Hematopoietic multipotent progenitor cell treated with erythropoietin and hydrocortisone succinate and interleukin-3 and kit ligand, for 8 days (in vitro differentiated cells): ENCODE data around the gene PNMA8B.
"Not testable (repeated sequence)": the region's sequence is repeated elsewhere in the genome, so short reads cannot be mapped to it uniquely, and the experiment has no call there.

Experiments used
- DNase-seq: peaks from one replicate; pipeline ENCODE4 v3.0.0-alpha.2; 2015

Gene PNMA8B

DNA sequence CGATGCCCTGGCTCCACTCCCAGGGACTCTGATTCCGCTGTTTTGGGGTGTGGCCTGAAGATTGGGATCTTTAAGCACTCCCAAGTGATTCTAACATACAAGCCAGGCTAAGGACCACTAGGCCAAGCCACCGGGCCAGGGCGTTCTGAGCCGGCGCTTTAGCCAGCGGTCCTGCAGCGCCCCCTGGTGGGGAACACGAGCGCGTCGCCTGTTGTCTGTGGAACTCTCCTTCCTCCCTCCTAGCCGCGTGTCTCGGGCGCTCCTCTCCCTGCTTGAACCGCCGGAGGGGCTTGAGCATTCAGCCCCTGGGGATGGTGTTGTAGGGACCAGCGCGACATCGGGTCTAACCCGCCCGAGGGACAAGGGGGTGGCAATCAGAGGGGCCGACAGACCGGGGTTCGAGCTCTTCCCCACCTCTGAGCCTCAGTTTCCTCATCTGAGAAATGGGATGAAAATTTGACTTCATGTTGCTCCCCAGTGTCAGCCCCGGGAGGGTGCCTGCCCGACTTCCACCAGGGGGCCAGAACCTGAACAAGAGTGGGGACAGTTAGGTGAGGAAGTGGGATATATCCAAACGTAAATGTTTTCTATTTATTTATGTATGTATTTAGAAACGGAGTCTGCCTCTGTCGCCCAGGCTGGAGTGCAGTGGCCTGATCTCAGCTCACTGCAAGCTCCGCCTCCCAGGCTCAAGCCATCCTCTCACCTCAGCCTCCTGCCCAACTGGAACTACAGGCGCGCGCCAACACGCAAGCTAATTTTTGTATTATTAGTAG lies 18.0 kb upstream of the PNMA8B start:
- peak; percentile 66 for DNase-seq

DNA sequence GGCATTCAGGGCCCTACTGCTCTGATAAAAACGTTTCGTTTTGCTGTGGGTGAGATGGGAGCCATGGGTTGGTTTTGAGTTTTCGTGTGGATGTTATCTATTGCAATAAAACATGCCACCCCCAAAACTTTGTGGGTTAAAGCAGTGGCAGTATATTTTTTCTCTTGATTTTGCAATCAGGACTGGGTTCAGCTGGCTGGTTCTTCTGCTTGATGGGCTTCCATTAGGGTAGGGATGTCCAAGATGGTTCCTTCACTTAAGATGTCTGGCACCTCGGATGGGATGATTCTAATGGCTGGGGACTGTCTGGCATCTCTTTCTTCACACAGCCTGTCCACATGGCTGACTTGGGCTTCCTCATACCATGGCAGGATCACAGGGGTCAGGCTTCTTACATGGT lies 15.6 kb upstream of the PNMA8B start:
- DNase-seq = no peak

DNA sequence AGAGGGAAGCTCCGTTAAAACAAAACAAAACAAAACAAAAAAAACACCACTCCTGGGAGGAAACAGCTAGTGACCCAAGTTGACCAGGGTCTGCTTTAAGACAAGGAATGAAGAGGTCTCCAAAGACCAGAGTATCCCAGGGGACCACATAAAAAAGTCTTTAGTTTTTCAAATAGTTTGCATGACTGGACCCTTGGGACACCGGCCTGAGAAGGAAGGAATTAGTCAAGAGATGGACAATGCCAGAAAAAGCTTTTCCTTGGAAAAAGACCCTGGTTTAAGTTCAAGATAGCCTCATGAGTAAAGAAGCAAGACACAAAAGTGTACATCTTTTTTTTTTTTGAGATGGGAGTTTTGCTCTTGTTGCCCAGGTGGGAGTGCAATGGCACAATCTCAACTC lies 12.5 kb upstream of the PNMA8B start:
- DNase-seq = no peak

DNA sequence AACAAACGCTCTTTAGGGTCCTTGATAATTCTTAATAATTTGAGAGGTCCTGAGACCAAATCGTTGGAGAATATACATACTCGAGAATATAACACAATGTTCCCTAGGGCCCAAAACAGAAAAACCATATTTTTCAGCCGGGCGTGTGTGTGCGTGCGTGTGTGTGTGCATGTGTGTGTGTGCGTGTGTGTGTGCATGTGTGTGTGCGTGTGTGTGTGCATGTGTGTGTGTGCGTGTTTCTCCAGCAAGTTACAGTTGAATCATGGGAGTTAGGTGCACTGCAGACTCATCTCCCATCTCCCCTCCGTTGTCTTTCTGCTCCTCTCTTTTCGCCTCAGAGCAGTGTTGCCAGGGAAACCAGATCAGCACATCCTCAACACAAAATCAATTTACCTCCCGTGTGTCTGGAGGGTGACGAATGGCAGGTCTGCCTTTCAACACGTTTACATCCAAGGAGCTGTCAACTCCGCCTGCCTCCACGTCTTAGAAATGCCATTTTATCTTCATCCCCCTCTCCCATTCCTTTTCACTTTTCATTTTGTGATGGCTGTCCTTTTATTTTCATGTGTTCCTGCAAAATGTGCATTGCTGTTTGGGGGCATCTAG lies 8.3 kb upstream of the PNMA8B start:
- DNase-seq = no peak

DNA sequence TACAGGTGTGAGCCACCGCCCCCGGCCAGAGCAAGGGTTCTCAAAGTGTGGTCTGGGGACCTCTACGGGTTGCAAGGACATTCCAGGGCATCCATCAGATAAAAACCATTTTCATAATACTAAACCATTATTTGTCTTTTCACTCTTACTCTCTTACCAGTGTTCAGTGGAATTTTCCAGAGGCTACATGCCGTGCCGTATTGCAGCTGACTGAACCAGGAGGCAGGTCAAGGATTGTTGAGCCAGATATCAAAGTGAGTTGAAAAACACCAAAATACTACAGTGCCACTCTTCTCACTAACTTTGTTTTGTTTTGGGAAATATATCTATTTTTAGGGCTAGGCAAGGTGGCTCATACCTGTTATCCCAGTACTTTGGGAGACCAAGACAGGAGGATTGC lies 7.2 kb upstream of the PNMA8B start:
- DNase-seq = no peak

DNA sequence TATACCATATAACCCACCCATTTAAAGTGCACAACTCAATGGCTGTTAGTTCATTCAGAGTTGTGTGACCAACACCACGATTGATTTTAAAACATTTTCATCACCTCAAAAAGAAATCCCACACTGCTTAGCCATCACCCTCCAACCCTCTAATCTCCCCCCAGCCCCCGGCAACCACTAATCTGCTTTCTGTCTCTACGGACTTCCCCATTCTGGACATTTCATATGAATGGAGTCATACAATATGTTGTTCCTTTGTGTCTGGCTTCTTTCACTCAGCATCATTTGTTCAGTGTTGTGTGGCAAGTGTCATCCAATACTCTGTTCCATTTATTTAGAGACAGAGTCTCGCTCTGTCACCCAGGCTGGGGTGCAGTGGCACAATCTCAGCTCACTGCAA lies 4.0 kb upstream of the PNMA8B start:
- DNase-seq = no peak

DNA sequence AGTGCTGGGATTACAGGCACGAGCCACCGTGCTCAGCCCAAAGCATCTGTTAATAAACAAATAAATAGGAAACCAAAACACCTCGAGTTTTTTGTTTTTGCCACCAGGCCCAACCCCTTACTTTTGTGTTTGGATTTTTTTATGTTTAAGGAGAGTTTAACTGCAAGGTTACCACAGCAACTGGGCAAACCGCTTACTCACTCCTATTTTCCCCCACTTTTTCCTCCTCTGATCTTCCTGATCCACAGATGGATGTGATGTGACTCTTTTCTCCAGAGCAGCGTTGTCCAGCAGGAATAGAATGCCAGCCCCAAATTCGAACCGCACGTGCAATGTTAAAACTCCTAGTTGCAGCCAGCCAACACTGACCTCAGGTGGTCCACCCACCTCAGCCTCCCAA lies 2.1 kb upstream of the PNMA8B start:
- DNase-seq = no peak

DNA sequence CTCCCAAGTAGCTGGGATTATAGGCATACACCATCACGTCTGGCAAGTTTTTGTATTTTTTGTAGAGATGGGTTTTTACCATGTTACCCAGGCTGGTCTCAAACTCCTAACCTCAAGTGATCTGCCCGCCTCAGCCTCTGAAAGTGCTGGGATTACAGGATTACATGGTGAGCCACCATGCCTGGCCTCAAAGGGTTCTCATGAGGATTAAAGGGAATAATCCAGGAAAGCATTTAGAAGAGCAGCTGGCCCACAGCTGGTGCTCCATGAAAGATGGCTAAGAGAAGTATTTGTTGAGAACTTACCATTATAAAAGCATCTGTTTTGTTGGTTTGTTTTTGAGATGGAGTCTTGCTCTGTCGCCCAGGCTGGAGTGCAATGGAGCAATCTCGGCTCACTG lies 1.2 kb upstream of the PNMA8B start:
- not testable (repeated sequence) for DNase-seq

DNA sequence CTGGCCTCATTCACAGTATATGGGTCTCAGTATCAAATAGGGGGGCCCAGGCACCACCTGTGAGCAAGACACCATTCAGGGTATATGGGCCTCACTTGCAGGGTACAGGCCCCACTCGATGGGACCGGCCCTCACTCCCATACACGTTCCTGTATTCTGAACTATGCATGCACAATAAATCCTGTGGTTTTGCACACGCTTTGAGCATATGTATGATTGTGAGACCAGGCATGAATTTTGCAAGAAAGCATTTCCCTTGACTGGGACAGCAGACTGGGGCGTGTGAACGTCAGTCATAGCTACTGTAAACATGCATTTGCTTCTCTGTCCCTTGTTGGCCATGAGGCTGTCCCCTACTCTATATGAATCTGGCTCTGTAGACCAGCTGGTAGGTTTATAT lies 637 bp upstream of the PNMA8B start:
- no peak for DNase-seq

DNA sequence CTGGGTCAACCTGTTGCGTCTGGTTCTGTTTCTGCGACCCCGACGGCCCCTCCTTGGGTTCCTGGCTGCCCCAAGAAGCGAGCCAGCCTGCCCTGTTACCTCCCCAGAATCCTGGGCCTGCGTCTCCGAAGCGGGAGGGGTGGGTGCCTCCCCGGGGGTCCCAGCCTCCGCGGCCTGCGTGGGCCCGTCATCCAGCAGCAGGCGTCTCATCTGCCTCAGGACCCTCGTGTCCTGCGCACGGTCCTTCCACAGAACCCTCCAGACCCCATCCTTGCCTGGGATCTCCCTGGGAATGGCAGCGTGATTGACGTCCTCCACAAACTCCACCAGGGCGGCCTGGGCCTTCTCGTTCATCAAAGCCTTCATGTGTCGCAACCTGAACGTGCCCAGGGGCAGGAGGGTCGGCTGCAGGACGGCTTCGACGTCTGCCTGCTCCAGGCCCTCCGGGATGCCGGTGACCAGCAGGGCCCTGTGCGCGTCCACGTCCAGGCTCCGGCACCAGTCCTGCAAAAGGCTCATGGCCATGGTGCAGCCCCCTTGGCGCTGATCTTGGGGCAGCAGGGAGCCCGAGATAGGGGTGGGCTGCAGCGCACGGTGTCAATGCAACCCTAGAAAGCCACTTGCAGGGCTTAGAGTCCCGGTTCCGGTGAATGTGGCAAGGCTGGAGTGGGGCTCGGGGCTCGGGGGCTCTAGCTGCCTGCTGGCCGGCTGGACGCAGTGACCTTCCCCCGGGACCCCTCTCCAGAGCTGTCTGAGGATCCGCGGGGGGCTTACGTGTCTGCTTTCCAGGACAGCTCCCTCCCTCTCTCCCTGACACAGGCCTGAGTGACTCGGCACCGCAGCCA lies 504 bp downstream of the PNMA8B start:
- DNase-seq = no peak

DNA sequence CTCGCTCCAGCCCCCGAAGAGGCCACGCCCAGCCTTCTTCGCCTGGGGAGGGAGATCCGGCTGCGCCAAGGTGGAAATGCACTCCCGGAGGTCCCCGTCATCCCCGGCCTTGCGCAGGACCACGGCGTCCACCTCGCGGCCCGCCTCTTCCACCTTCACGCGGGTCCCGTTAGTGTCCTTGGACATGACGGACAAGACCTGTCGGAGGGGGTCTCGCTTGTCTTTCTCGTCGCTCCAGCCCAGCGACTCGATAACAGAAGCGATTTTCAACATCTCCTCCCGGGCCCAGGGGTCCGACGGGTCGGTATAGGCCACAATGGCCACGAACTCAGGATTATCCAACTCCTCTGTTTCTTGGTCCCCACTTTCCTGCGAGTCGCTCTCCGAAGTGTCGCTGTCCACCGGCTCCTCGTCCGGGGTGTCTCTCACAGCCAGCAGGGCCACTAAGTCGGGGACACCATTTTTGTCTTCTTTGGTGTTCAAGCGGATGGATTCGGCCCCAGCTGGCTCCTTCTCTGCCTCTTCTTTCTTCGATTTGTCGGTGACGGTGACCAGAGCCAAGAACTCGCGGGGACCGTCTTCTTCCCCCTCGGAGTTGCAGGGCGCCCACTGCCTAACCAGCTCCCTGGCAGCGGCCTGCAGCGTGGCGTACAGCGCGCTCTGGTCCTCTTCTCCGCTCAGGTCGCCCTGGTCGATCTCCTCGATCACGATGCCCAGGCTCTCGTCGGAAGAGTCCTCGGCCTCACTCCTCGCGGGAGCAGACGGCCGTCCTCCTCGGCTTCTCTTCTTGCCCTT lies 1.3 kb downstream of the PNMA8B start:
- DNase-seq = no peak

DNA sequence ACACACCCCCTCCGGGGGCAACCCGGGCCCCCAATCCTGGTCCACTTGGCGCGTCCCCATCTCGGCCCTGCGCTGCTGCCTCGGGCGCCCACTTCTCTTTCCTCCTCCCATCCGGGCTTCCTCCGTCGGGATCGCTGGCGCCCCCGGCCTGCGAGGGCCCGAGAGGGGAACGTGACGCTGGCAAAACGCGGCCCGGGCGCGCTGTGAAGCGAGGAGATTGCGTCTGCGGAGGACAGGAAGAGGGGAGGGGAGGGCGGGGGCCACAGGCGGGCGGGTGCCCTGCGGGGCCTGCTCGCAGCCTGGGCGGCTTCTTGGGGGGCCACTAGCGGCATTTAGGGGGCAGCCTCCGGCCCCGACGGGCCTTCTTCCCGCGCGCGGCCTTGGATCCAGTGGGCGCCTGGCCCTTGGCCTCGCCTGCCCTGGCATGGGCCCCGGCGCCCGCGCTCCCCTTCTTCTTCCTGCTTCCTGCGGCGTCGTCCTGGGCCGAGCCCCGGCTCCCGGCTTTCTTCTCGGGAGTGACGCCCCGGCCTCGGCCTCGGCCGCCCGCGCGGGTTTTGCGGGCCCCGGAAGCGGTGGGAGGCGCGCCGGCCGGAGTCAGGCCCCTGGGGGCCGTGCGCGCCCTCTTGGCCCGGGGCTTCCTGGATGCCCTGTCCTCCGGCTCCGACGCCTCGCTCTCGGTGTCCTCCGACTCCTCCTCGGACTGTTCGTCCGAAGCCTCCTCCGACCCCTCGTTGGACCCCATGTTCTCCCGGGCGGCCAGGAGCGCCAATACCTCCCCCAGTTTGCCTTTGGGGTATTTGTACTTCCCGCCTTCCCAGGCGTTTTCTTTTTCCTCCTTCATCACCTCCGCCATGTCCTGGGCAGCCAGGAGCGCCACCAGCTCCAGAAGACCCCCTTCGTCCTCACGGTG lies 2.2 kb downstream of the PNMA8B start:
- DNase-seq = no peak

DNA sequence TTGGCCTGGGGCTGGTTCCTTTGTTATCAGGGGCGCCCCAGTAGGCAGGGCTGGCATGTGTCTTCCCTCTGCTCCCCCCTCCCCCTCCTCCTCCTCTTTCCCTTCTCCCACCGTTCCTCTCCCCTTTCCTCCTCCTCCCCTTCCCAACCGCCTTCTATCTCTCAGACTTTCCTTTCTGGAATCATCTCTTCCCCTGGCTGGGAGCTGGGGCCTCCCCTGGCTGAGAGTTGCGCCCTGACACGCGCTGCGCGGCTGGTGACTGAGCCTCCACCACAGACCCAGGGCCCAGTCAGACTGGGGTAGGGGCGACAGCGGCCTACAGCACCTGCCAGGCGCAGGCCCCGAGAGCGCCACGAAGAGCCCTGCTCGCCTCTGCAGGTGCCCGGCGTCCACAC lies 2.8 kb downstream of the PNMA8B start:
- DNase-seq = no peak

DNA sequence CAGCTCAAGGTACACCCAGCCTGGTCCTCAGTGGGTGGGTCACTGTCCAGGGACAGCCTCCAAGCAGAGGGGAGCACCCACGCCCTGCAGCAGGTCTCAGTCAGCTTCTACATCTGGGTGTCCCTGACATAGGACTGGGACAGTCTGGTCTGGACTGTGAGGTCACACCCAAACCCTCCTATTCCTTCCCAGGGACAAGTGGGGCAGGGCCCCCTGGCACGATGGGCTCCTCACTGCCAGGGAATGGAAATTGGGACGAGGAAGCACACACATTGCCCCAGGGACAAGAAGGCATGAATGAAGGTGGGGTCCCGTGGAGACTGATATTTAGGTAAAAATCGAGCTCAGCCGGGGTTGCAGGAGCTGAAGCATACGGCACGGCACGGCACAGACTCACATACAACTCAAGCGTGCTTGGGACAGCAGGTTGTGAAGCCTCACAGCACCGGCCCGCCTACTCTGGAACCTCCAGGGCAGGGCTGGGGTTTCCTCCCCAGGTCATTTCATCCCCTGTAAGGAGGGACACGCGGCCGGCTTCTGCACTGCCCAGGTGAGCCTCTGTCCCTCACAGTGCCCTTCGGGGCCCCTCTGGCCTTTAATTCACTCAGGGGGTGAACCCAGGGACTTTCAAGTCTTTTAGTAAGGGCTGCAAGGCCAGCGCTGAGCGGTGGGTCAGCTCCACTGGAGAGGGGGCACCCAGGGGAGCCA lies 3.5 kb downstream of the PNMA8B start:
- no peak for DNase-seq

DNA sequence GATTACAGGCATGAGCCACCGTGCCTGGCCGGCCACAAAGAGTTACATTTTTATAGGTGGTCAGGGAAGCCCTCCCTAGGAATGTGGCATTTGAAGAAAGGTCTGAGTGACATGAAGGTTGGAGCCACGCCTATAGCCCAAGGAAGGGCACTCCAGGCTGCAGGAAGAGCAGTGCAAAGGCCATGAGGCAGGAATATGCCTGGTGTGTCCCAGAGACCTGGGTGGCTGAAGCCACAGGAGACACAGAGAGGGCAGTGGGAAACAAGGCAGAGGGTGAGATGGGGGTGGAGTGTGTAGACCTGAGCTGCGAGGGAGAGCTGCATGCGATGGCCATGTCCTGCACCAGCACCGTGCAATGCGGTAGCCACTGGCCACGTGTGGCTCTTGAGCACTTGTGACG lies 4.9 kb downstream of the PNMA8B start:
- no peak for DNase-seq

DNA sequence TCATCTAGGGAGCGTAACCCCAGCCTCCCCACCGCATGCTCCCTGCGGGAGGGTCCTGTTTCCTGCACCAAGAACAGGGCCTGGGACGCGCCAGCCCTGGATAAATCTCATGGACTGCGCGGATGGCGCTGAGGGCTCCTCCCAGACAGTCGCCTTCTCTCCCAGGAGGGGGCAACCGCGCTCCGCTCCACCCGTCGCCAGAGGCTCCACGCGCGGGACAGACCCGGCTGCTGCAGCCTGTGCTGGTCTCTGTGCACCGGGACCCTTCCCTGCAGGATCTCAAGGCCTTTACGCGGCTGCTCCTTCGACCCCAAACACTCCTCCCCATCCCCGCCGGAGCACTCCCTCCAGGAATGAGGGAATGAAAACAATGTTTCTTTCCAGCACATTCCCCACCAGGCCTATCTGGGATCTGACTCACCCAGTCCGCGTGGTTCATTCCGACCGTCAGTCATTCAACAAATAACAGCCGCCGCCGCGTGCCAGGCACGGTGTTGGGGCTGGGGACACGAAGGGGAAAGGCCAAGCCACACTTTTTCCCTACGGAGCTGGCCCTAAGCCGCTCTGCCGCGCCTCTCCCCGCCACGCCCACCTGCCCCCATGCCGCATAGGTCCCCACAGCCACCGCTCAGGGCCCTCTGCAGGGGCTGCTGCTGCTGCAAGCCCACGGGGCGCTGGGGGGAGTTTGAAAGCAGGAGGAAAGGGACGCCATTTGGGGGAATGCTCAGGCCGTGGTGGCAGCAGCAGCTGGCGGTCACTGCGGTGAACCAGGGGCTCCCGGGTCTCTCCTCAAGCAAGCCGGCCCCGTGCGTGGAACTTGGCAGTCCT lies 6.0 kb downstream of the PNMA8B start:
- DNase-seq = no peak

DNA sequence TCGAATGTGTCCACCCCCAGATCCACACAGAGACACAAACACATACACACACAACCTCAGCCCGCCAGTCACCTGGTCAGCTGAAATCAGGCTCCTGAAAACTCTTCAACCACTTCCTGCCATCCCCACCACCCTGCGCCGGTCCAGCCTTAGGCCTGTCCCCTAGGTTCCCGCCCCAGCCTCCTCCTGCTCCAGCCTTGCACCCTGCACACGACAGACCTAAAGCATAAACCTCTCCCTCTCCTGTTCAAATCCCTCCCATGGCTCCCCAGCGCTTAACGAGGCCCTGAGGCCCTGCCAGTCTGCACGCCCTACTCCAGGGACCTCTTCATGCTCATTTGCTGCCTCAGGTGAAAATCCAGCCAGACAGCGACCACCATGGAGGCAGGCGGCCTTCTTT lies 7.1 kb downstream of the PNMA8B start:
- no peak for DNase-seq

DNA sequence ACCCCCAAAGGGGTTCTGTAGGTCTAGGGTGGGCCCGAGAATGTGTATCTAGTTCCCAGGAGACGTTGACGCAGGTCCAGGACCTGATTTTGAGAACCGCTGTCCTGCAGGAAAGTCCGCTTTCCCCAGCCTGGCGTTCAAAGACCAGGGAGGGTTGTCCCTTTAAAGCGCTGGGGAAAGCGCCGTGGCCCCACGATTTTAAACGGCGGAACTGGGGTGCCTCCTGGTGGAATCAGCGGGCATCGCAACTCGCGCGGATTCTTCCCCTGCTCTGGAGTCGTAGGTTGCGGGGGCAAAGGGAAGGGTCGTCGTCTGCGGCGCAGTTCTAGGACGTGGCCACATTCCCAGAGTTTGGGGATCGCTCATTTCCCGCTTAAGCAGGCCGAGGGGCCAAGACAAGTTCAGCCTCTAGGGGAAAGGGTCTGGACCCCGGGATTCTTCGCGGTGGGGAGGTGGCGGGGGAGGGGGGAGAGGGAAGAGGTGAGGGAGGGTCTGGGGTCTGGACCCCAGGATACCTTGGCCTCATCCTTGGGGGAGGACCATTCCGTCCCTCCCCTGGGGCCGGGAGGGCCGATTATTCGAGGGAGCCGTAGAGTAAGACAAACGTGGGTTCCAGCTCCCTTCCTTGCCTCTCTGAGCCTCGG lies 7.7 kb downstream of the PNMA8B start:
- DNase-seq = peak; percentile 59

DNA sequence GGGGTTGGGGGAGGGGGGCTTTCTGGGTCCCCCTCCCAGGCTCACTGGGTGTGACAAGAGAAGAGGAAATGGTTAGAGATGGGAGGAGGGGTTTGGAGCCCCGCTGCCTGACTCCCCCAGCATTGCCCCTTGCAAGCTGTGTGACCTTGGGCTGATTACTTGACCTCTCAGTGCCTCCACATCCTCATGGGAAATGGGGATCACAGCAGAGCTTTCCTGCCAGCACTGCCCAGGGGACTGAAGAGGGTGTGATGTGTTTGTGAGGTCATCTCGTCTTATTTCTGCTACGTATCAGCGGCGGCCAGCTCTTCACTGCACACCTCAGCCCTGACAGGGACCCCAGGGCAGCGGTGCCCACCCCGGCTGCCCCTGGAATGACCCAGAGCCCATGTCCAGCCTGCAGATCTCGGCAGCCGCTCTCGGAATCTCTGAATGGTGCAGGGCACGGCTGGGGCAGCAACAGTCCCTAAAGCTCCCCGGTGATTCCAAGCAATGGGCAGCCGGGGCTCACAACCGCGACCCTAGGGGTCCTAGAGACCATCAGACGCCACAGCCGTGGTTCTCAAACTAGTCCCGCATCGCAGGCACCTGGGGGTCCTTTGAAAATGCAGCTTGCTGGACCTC lies 8.4 kb downstream of the PNMA8B start:
- no peak for DNase-seq
